K562 (cell line): ENCODE measurements around the gene SCAMP3. TPM values are rescaled to one million over a fixed set of nuclear protein-coding genes. Genes with fewer than 3 reads are reported as not detected.

Experiments
- EHMT2 ChIP-seq: fragments of 450-650 bp; IDR thresholded peaks from 2 replicates; pipeline ENCODE4 v1.6.1; 2018; ENCODE audit warnings: antibody characterized with exemption
- FOXK2 ChIP-seq, 2 experiments: fragments of 450-650 bp; IDR thresholded peaks in 1 of 2; conservative IDR thresholded peaks in 1 of 2; 2 replicates each; pipeline ENCODE4 v1.6.1; 2016; ENCODE audit warnings: low read depth in 2 of 2, mild to moderate bottlenecking in 1 of 2
- HCFC1 ChIP-seq: IDR thresholded peaks from 2 replicates; pipeline ENCODE4 v1.6.1; 2012; ENCODE audit warnings: low read depth, low read length, improper control_type of control experiment
- KAT2B ChIP-seq: IDR thresholded peaks from one replicate; pipeline ENCODE4 v1.6.1; 2012; ENCODE audit warnings: low read depth, mild to moderate bottlenecking, control low read depth, inconsistent platforms, low read length, moderate library complexity
- NEUROD1 ChIP-seq: fragments of 150-350 bp; IDR thresholded peaks from 2 replicates; pipeline ENCODE4 v1.6.1; 2014; ENCODE audit warnings: borderline replicate concordance, low read length, low read depth; ENCODE audit not compliant: partially characterized antibody
- SMAD2 ChIP-seq: fragments of 150-350 bp; IDR thresholded peaks from 2 replicates; pipeline ENCODE4 v1.6.1; 2014; ENCODE audit warnings: low read depth, mild to moderate bottlenecking, low read length
- SMAD3 ChIP-seq: fragments of 450-650 bp; formaldehyde crosslinking; conservative IDR thresholded peaks from 2 replicates; pipeline ENCODE4 v1.4.0; 2020; ENCODE audit warnings: mild to moderate bottlenecking
- ZNF140 ChIP-seq: fragments of 250-450 bp; sonication (Bioruptor Pico); IDR thresholded peaks from 2 replicates; pipeline ENCODE4 v1.8.0; 2021; ENCODE audit warnings: moderate library complexity, mild to moderate bottlenecking, inconsistent platforms
- ZNF165 ChIP-seq: fragments of 250-450 bp; sonication (Bioruptor Pico); IDR thresholded peaks from 2 replicates; pipeline ENCODE4 v1.4.0; 2020; ENCODE audit warnings: borderline replicate concordance
- ZNF551 ChIP-seq: fragments of 250-450 bp; sonication (Bioruptor Pico); IDR thresholded peaks from 2 replicates; pipeline ENCODE4 v1.5.0; 2021; ENCODE audit warnings: mild to moderate bottlenecking, moderate library complexity
- ZNF584 ChIP-seq: fragments of 200-800 bp; sonication (Bioruptor generic); IDR thresholded peaks from 2 replicates; pipeline ENCODE4 v1.6.1; 2016; ENCODE audit warnings: low read depth, mild to moderate bottlenecking, missing genetic modification characterization, missing compliant biosample characterization
- ZNF79 ChIP-seq: fragments of 250-450 bp; sonication (Bioruptor Pico); IDR thresholded peaks from 2 replicates; pipeline ENCODE4 v1.4.0; 2020; ENCODE audit warnings: low read depth, mild to moderate bottlenecking, moderate library complexity
- ZSCAN32 ChIP-seq: fragments of 450-650 bp; formaldehyde crosslinking; IDR thresholded peaks from 2 replicates; pipeline ENCODE4 v1.4.0; 2020; ENCODE audit warnings: mild to moderate bottlenecking, moderate library complexity
- polyA plus RNA-seq, 8 experiments: library from polyadenylated mRNA; depleted of rRNA in 4 of 8; stranded (reverse) in 5 of 8; unstranded in 3 of 8; fragments of >200 nt; fragmentation: Nextera tagmentation in 2 of 8; fragmentation: Illumina TruSeq in 1 of 8; extraction: Ambion mirVana in 2 of 8; extraction: Trizol in 1 of 8; gene quantifications; 2 replicates each; pipeline versions ENCODE4 v1.2.1 to v1.2.3, GENCODE V29; 2011 to 2014; ENCODE audit warnings: inconsistent platforms in 1 of 8, missing spikeins in 1 of 8
- total RNA-seq, 7 experiments: library from RNA; depleted of rRNA in 6 of 7; stranded (reverse); fragments of >200 nt in 6 of 7; fragmentation: Illumina TruSeq in 2 of 7; extraction: Trizol in 2 of 7; gene quantifications; 2 replicates each; pipeline versions ENCODE4 v1.2.1 to v1.2.3, GENCODE V29; 2011 to 2021; ENCODE audit warnings: low replicate concordance in 1 of 7
- TF ChIP-seq, protein P1 (sequence below), 2 experiments: fragments of 450-650 bp in 1 of 2; sonication (generic) in 1 of 2; formaldehyde crosslinking in 1 of 2; IDR thresholded peaks; 2 replicates each; pipeline versions ENCODE4 v1.7.1 to v1.9.0; 2016 to 2022; ENCODE audit warnings: inconsistent platforms in 1 of 2, mild to moderate bottlenecking in 1 of 2, missing genetic modification reagents in 1 of 2

Gene SCAMP3
- total and polyA plus RNA-seq, 9 of the 15 experiments (the other 6 are each of a cell fraction or from before 2014, with no cell fraction given) = 14.2 to 131 (median 86.1) TPM

DNA sequence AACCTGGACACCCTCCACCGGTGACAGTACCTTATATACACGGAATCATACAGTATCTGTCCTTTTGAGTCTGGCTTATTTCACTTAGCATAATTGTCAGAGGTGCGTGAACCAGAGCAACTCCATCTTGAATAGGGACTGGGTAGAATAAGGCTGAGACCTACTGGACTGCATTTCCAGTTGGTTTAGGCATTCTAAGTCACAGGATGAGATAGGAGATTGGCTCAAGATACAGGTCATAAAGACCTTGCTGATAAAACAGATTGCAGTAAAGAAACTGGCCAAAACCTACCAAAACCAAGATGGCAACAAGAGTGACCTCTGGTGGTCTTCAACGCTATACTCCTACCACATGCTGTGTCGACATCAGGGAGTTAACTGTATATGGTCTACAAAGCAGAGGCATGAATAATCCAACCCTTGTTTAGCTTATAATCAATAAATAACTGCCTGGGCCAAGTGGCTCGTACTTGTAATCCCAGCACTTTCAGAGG is 45.1 kb upstream of the SCAMP3 start (continued):
- TF ChIP-seq, protein P1, sequence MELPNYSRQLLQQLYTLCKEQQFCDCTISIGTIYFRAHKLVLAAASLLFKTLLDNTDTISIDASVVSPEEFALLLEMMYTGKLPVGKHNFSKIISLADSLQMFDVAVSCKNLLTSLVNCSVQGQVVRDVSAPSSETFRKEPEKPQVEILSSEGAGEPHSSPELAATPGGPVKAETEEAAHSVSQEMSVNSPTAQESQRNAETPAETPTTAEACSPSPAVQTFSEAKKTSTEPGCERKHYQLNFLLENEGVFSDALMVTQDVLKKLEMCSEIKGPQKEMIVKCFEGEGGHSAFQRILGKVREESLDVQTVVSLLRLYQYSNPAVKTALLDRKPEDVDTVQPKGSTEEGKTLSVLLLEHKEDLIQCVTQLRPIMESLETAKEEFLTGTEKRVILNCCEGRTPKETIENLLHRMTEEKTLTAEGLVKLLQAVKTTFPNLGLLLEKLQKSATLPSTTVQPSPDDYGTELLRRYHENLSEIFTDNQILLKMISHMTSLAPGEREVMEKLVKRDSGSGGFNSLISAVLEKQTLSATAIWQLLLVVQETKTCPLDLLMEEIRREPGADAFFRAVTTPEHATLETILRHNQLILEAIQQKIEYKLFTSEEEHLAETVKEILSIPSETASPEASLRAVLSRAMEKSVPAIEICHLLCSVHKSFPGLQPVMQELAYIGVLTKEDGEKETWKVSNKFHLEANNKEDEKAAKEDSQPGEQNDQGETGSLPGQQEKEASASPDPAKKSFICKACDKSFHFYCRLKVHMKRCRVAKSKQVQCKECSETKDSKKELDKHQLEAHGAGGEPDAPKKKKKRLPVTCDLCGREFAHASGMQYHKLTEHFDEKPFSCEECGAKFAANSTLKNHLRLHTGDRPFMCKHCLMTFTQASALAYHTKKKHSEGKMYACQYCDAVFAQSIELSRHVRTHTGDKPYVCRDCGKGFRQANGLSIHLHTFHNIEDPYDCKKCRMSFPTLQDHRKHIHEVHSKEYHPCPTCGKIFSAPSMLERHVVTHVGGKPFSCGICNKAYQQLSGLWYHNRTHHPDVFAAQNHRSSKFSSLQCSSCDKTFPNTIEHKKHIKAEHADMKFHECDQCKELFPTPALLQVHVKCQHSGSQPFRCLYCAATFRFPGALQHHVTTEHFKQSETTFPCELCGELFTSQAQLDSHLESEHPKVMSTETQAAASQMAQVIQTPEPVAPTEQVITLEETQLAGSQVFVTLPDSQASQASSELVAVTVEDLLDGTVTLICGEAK (IDR thresholded peaks at IDR 0.05) = no peak
- TF ChIP-seq, protein P1 (CRISPR knock-in tag; IDR thresholded peaks at IDR 0.05) = no peak
- TF ChIP-seq ZSCAN32 (CRISPR knock-in tag) = peak; percentile 9; the same call in 1 of the 2 replicates
- TF ChIP-seq ZNF584 = peak; percentile 96
- peak; percentile 91 for TF ChIP-seq ZNF79 (CRISPR knock-in tag)
- TF ChIP-seq FOXK2 (conservative IDR thresholded peaks at IDR 0.05 in 1 of 2, IDR thresholded peaks at IDR 0.05 in 1 of 2; ENCODE audit: low read depth in 2 of 2) = no peak
- TF ChIP-seq ZNF551 (CRISPR knock-in tag) = no peak
- 0 out of 2 replicates have a peak, but pooled peaks have one; percentile 72 for TF ChIP-seq ZNF140 (CRISPR knock-in tag)
- TF ChIP-seq SMAD3 = peak; percentile 98
- TF ChIP-seq NEUROD1 = no peak
- TF ChIP-seq EHMT2 = no peak
- TF ChIP-seq KAT2B = no peak
- peak; percentile 93 for TF ChIP-seq ZNF165
- no peak for TF ChIP-seq HCFC1
- TF ChIP-seq SMAD2 = no peak
